Inferior parietal cortex (tissue), 1 donor: ENCODE data around the gene CDH4.
A peak's percentile ranks its signal among the peaks of the same experiment; 100 is the strongest.

Experiments used
- DNase-seq: peaks from one replicate; pipeline ENCODE4 v3.0.0-alpha.2; 2016; ENCODE audit errors: extremely low spot score

The CDH4 gene

DNA sequence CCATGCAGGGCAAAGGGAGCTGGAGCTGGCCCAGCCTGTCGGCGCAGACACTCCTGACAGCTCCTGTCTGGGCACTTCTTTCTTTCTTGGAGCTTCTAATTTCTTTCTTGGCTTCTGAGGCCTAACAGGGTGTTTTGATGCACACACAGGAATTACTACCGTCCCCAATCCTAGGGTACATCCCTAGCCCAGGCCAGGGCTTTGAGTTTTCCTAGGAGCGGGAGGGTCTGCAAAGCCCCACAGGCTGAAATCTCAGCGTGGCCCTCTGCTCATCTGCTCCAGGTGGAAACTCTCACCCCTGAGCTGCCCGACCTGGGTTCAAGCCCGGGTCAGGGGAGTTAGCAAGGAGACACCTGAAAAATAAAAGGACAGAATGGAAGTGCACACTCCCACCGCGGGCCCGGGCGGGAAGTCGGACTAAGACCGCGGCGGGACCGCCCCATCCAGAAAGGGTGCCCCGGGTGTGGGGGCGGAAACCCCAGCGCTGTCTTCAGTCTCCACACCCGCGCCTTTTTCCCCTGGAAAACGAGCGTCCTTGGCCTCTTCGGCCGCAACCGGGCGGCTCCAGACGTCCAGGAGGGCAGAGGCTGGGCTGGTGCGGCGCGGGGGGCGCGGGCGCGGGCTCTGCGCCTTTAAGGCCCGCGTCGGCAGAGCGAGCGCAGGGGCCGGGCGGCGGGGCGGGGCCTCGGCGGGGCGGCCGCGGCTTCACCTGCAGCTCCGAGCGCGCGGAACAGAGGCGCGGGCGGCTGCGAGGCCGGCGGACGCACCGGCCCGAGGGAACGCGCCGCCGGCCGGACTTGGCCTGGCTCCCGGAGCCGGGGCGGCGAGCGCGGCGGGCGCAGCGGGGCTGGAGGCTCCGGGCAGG lies at the start of gene CDH4:
Gene CDH4 (plus strand): TSS at position 733 of the 865 bp plus-strand sequence.
- DNase-seq: no peak

- DNase-seq: no peak
Observed at GRCh38 chr20:61203320-61203719, 48.7 kb upstream of the CDH4 start.

GRCh38 chr20:61204206-61204605 lies 47.9 kb upstream of the CDH4 start:
- peak; percentile 32 for DNase-seq

GRCh38 chr20:61205769-61206168 lies 46.3 kb upstream of the CDH4 start:
- DNase-seq: no peak

DNA sequence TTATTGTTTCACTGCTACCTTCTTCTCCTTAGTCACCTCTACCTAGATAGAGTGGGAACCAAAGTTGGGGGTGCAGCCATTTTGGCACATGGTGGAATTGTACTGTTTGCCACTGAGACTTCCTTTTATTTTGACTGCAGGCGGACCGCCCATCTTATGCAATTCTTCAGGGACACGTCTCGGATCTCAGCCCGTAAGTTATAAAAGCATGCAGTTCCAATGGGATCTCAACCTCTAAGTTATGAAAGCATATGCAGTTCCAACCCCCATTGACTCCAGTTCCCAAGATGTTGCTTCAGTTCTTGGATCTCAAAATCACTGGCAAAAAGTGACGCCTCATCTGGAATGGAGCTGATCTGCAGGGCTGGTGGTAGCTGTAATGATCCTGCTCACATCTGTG lies 41.2 kb upstream of the CDH4 start:
- DNase-seq: no peak

- DNase-seq: no peak
Observed at GRCh38 chr20:61217848-61218247, 34.2 kb upstream of the CDH4 start.

GRCh38 chr20:61219021-61219431 lies 33.0 kb upstream of the CDH4 start:
- no peak for DNase-seq

DNA sequence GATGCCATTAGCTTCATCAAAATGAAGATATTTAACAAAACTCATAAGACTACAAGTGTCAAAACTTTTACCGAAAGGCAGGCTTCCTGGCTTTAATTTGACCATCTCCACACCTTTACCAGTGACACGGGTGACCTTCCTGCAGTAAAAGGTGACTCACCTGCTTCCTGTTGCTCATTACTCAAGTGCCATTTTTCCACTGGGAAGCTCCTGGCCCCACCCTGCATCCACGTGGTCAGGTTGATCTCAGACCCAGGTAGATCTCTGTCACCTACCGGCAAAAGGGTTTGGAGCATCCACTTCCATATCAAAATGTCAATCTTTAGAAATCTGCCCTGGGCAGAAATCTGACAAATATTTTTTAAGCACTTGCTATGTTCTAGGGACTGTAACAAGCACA lies 31.9 kb upstream of the CDH4 start:
- no peak for DNase-seq

GRCh38 chr20:61220626-61221325 lies 31.3 kb upstream of the CDH4 start:
- no peak for DNase-seq

GRCh38 chr20:61222699-61223098 lies 29.4 kb upstream of the CDH4 start:
- DNase-seq: no peak

GRCh38 chr20:61223121-61223520 lies 28.9 kb upstream of the CDH4 start:
- DNase-seq: no peak

- DNase-seq: no peak
Observed at GRCh38 chr20:61230166-61230565, 21.9 kb upstream of the CDH4 start.

DNA sequence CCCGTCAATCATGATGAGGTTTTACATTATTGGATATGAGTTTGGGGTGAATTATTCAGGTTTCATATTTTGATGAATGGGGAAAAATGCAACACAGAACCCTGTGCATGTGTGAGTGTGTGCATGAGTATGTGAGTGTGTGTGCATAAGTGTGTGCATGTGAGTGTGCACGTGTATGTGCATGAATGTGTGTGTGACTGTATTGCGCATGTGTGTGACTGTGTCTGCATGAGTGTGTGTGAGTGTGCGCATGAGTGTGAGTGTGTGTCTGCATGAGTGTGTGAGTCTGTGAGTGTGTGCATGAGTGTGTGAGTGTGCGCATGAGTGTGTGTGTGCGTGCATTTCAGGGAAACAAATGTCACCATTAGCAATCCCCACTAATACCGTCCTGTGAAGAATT lies 18.5 kb upstream of the CDH4 start:
- no peak for DNase-seq

DNA sequence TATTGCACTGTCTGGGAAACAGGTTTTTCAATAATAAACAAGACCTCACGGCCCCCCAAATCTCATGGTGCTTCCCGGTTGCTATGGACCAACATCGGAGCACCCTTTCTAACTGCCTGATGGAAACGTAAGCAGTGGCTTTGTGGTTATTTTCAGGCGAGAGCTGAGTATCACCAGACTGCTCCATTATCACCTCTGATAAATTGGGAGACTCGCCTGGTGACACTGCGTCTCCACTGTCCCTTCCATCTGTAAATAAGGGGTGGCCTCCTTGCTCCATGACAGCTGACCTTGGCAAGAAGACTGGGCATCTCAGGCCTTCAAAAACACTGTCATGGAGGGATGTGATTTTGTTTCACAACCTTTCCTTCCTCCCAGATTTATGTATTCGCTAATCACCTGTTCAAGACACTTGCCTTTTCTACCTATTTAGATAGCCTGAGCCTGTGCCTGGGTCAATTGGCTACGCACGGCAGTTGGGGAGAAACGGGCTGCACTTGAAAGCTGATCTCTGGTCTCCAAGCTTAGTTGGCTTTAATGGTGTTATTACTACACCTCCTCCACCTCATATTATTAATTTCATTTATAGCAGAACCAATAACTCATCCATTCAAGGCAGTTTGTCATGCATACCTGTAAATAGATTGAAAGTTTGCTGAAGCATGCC lies 17.7 kb upstream of the CDH4 start:
- DNase-seq: no peak

- DNase-seq: no peak
Observed at GRCh38 chr20:61236713-61237112, 15.3 kb upstream of the CDH4 start.

DNA sequence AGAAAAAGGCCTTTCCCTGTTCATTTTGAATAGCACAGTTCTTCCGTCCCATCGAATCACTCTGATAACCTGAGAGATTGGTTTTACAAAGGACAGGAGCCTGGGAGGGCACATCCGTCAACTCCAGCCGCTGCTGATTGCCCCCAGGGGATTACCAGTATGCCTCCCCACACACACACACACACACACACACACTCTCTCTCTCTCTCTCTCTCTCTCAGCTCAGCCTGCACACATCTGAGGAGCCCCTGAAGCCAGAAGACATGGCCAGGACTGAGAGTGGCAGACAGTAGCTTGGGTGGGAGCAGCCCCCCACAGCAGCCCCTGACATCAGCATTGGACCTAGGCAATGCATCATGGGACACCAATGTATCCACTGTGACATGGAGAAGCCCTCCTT lies 13.2 kb upstream of the CDH4 start:
- no peak for DNase-seq

GRCh38 chr20:61240814-61241213 lies 11.2 kb upstream of the CDH4 start:
- DNase-seq: no peak

DNA sequence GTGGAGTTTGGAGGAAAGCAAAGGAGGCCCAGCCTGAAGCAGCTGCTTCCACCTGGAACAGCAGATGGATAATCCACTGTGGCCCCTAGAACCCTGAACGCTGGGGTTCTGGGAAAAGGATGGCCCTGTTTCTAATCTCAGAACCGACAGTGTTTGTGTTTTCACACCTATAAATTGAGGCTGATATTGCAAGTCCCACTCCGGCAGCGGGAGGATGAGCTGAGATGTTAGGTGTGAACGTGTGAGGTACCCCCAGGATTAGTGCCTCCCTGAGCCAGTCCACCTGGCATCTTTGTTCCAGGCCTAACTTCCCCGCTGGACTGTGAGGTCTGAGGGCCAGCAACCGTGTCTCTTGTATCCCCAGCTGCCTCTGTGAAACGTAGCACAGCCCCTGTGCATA lies 7.8 kb upstream of the CDH4 start:
- no peak for DNase-seq

GRCh38 chr20:61246269-61246668 lies 5.8 kb upstream of the CDH4 start:
- DNase-seq: no peak

DNA sequence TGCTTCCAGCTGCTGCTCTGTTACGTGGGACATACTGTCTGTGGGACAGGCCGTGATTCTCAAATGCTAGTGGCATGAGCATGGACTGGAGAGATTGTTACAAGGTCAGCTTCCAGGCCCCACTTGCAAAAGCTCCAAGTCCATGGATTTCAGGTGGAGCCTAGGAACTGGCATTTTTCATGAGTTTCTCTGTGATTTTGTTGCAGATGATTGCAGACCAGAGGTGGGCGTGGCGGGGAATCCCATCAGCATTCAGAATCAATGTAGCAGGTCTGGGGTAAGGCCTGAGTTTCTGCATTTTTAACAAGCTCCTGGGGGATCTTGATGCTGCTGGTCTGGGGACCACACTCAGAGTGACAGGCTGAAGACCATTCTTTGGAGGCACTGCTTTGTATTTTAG lies 2.4 kb upstream of the CDH4 start:
- no peak for DNase-seq

- DNase-seq: no peak
Observed at GRCh38 chr20:61252601-61253263, 671 bp downstream of the CDH4 start.

GRCh38 chr20:61253264-61253639 lies 1.2 kb downstream of the CDH4 start:
- no peak for DNase-seq
